Measurements from ENCODE around the gene MRPL36. TPM values are rescaled to one million over a fixed set of nuclear protein-coding genes. Genes with fewer than 3 reads are reported as not detected.

Gene MRPL36
- total RNA-seq, 1 donor from 2014 or later, result 29.4 TPM

DNA sequence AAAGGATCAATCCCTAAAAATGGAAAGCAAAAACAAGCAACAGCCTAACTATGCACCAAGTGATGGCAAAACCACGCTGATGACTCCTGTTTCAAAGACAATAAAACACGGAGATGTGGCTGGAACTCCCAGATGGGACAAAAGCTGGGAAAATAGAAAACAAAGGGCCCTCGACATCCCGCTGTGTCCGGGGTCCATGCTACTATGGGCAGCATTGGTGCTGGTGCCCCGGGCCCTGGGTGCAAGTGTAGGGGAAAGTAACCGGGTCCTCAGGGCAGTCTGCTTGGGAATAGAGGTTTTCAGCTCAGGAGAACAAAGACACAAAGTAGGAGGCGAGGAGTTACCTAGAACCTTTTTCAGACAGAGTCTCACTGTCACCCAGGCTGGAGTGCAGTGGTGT lies 46.1 kb downstream of the MRPL36 start:
- DNase-seq (peak; percentile 20), ATAC-seq (no peak)
- no peak overlapping the region for H3K27ac ChIP-seq
- TF ChIP-seq, protein P1, sequence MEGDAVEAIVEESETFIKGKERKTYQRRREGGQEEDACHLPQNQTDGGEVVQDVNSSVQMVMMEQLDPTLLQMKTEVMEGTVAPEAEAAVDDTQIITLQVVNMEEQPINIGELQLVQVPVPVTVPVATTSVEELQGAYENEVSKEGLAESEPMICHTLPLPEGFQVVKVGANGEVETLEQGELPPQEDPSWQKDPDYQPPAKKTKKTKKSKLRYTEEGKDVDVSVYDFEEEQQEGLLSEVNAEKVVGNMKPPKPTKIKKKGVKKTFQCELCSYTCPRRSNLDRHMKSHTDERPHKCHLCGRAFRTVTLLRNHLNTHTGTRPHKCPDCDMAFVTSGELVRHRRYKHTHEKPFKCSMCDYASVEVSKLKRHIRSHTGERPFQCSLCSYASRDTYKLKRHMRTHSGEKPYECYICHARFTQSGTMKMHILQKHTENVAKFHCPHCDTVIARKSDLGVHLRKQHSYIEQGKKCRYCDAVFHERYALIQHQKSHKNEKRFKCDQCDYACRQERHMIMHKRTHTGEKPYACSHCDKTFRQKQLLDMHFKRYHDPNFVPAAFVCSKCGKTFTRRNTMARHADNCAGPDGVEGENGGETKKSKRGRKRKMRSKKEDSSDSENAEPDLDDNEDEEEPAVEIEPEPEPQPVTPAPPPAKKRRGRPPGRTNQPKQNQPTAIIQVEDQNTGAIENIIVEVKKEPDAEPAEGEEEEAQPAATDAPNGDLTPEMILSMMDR (IDR thresholded peaks at IDR 0.05), result no peak
- H3K4me1 ChIP-seq, result no peaks in the 10 kb centered on the region
- H3K36me3 ChIP-seq, result no peaks in the 10 kb centered on the region
- no peak overlapping the region for H3K4me3 ChIP-seq
- intact Hi-C loops (cut with DNase I), result no loop called here
- H3K9me3 ChIP-seq, result no peaks in the 10 kb centered on the region
- peaks cover 3% of the 10 kb centered on the region for H3K27me3 ChIP-seq

DNA sequence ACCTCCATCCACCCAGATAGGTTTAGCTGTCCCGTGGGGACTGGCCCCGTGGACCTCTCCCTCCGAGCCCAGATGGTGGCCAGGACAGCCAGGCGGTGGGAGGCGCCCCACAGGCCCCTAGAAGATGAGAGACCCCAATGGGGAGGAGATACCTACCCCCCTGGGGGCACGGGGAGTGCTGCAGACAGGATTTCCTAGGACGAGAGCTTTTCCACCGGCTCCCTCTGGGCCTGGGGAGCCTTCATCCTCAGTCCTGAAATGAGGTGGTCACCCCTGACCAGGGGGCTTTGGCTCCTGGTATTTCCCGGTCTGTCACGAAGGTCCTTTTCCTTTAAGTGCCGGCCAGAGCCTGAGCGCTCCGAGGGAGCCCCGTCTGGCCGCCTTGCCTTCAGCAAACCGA lies 46.8 kb downstream of the MRPL36 start:
- intact Hi-C loops (cut with DNase I), result no loop called here
- Histone ChIP-seq H3K9me3 (no peaks in the 10 kb centered on the region), H3K4me1 (no peaks in the 10 kb centered on the region), H3K27ac (no peak overlapping the region), H3K36me3 (no peaks in the 10 kb centered on the region), H3K4me3 (no peak overlapping the region), H3K27me3 (peaks cover 3% of the 10 kb centered on the region)
- ATAC-seq (no peak), DNase-seq (peak; percentile 53)
- TF ChIP-seq, protein P1 (IDR thresholded peaks at IDR 0.05), result no peak

DNA sequence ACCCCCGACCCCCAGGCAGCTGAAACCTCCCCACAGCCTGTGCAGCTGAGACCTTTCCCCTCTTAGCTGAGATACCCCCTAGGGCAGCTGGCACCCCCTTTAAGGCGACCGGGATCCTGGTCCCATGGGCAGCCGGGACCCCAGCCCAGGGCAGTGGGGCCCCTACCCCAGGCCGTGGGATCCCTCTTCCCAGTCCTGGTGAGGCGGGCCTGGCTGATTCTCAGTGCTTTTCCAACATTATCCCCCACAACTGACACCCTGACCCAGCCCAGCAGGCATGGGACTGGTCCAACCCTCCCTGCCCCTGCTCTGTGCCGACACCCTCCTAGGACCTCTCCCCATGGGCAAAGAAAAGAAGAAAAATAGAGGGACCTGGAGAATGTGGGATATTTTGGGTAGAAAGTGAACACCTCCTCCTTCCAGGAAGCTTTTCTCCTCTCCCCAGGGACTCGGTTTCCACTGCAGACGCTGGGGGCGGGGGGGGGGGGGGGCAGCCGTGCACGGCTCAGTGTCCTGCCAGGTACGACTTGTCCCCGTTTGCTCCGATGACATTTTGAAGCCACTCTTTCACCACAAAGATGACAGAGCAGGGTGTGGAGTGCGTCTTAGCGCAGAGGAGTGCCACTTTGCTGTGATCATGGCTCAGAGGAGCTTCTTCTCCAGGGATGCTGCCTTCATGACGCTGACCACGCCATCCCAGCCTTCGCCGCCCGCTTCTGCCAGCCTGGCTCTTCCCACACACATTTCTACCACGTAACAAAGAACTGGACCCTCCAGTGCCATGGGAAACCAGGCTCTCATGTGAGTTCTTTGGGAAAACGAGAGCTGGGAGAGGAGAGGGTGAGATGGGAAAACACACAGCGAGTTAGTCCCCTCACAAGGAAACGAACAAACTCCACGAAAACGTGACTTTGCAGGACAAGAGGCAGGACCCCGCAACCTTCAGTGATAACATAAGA lies 47.5 kb downstream of the MRPL36 start:
- Histone ChIP-seq H3K4me1 (no peaks in the 10 kb centered on the region), H3K27ac (no peak overlapping the region), H3K27me3 (peaks cover 3% of the 10 kb centered on the region), H3K9me3 (no peaks in the 10 kb centered on the region), H3K36me3 (no peaks in the 10 kb centered on the region), H3K4me3 (no peak overlapping the region)
- DNase-seq (peak; percentile 42), ATAC-seq (no peak)
- TF ChIP-seq, protein P1 (IDR thresholded peaks at IDR 0.05), result no peak
- intact Hi-C loops (cut with DNase I), result no loop called here

- peaks cover 2% of the 10 kb centered on the region for H3K27me3 ChIP-seq
- no peaks in the 10 kb centered on the region for H3K9me3 ChIP-seq
- H3K4me3 ChIP-seq, result no peak overlapping the region
- DNase-seq (peak; percentile 59), ATAC-seq (no peak)
- TF ChIP-seq, protein P1 (IDR thresholded peaks at IDR 0.05), result no peak
- H3K4me1 ChIP-seq, result no peaks in the 10 kb centered on the region
- no peaks in the 10 kb centered on the region for H3K36me3 ChIP-seq
- intact Hi-C loops (cut with DNase I), result no loop called here
- H3K27ac ChIP-seq, result no peak overlapping the region
Measured at GRCh38 chr5:1751026-1751863, 48.4 kb downstream of the MRPL36 start.

GRCh38 chr5:1750469-1750868 lies 49.2 kb downstream of the MRPL36 start:
- DNase-seq (peak; percentile 44), ATAC-seq (no peak)
- Histone ChIP-seq H3K27ac (no peak overlapping the region), H3K4me3 (no peak overlapping the region), H3K27me3 (no peaks in the 10 kb centered on the region), H3K36me3 (no peaks in the 10 kb centered on the region), H3K4me1 (no peaks in the 10 kb centered on the region), H3K9me3 (no peaks in the 10 kb centered on the region)
- intact Hi-C loops (cut with DNase I), result no loop called here
- TF ChIP-seq, protein P1 (IDR thresholded peaks at IDR 0.05), result no peak
